Right cardiac atrium (tissue), 5 donors: Measurements from ENCODE around the gene BAG5. TPM values are rescaled to one million over a fixed set of nuclear protein-coding genes. Genes with fewer than 3 reads are reported as not detected.
"Not testable (repeated sequence)": the region's sequence is repeated elsewhere in the genome, so short reads cannot be mapped to it uniquely, and the experiment has no call there.

Source experiments
- ATAC-seq, 2 donors: fragments of 200-7000 bp; cut with Tn5 transposase; one replicate each; pipeline versions ENCODE4 v1.8.0 to v1.9.1; 2020; ENCODE audit warnings: moderate library complexity in 2 of 2, mild to moderate bottlenecking in 1 of 2
- DNase-seq, 3 donors: peaks; one replicate each; pipeline ENCODE4 v3.0.0-alpha.2; 2020
- H3K27ac ChIP-seq: one replicate; pipeline ENCODE4 v1.5.1; 2013; ENCODE audit warnings: mild to moderate bottlenecking, low read length, control low read depth, moderate library complexity
- H3K27me3 ChIP-seq: one replicate; pipeline ENCODE4 v1.6.1; 2013; ENCODE audit not compliant: control insufficient read depth, insufficient read depth
- H3K4me1 ChIP-seq: one replicate; pipeline ENCODE4 v1.6.1; 2013; ENCODE audit warnings: low read length; ENCODE audit not compliant: control insufficient read depth, insufficient read depth
- H3K4me3 ChIP-seq: one replicate; pipeline ENCODE4 v1.5.1; 2013; ENCODE audit warnings: low read length, control low read depth
- H3K9me3 ChIP-seq: one replicate; pipeline ENCODE4 v1.6.1; 2013; ENCODE audit warnings: low read length; ENCODE audit not compliant: control insufficient read depth
- WGBS: extraction: QIAGEN DNeasy Blood & Tissue Kit; methylation state at CpG from one replicate; pipeline ENCODE4 v1.1.7; 2013; 5-methylcytosine and 5-hydroxymethylcytosine counted together
- intact Hi-C, 4 donors: fragments of 100-400 bp; cut with DNase I; formaldehyde crosslinking; loops; one replicate each; pipeline versions ENCODE4 v1.11.0 to v1.14.0; 2022 to 2023
- long read RNA-seq, 4 donors: library from polyadenylated mRNA; unstranded; transcript quantifications; one replicate each; pipeline ENCODE4 v2.0.0, GENCODE V29; 2020 to 2021
- polyA plus RNA-seq: library from polyadenylated mRNA; stranded (reverse); fragments of 200-250 nt; gene quantifications from one replicate; pipeline ENCODE4 v1.2.3, GENCODE V29; 2013
- total RNA-seq, 4 donors: library from RNA; stranded (reverse); fragmentation: NEBNext Ultra II Directional; extraction: Animal tissue kit (Norgen Biotek cat#: 25700); gene quantifications; one replicate each; pipeline ENCODE4 v1.2.1, GENCODE V29; 2021
- donor health status: healthy with polysubstance abuse.
- donor health status: DM: no; HTN: yes; CAD: no.
- donor health status: DM: no; HTN: no; CAD: no.
- donor health status: DM: no; HTN: yes; CAD: no; lungs with severe emphysema.
- donor health status: DM: yes; HTN: yes; CAD: no.

The BAG5 gene, protein sequence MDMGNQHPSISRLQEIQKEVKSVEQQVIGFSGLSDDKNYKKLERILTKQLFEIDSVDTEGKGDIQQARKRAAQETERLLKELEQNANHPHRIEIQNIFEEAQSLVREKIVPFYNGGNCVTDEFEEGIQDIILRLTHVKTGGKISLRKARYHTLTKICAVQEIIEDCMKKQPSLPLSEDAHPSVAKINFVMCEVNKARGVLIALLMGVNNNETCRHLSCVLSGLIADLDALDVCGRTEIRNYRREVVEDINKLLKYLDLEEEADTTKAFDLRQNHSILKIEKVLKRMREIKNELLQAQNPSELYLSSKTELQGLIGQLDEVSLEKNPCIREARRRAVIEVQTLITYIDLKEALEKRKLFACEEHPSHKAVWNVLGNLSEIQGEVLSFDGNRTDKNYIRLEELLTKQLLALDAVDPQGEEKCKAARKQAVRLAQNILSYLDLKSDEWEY
- 10 to 100 TPM; 18.9 to 23.6 (median 19.5) TPM for total RNA-seq
- 7.7 TPM for polyA plus RNA-seq
- long read RNA-seq, donor 1, full-length matches to known transcripts: 31 of 39 reads
- long read RNA-seq, donor 1, partial matches to known transcripts: 0 of 39 reads
- long read RNA-seq, donor 1, other reads (novel, unspliced or antisense): 8 of 39 reads
- long read RNA-seq, donor 2, full-length matches to known transcripts: 11 of 12 reads
- long read RNA-seq, donor 2, partial matches to known transcripts: 0 of 12 reads
- long read RNA-seq, donor 2, other reads (novel, unspliced or antisense): 1 of 12 reads
- long read RNA-seq, donor 3, full-length matches to known transcripts: 108 of 132 reads
- long read RNA-seq, donor 3, partial matches to known transcripts: 0 of 132 reads
- long read RNA-seq, donor 3, other reads (novel, unspliced or antisense): 24 of 132 reads
- long read RNA-seq, donor 4, full-length matches to known transcripts: 15 of 18 reads
- long read RNA-seq, donor 4, partial matches to known transcripts: 0 of 18 reads
- long read RNA-seq, donor 4, other reads (novel, unspliced or antisense): 3 of 18 reads

- peak within 1 kb of the TSS; percentile 88 for H3K27ac ChIP-seq
- H3K4me1 ChIP-seq: peaks cover 9% of the 10 kb centered on the region
- DNase-seq (peak; percentile 89 to 95 (median 95)), ATAC-seq (peak; percentile 81 to 85)
- intact Hi-C loops: no loop called here
- under 1% methylated on average over 105 of the region's 109 CpGs for WGBS
- peak within 1 kb of the TSS; percentile 71 for H3K4me3 ChIP-seq
- no peaks in the 10 kb centered on the region for H3K9me3 ChIP-seq
- no peaks in the 10 kb centered on the region for H3K27me3 ChIP-seq
Observed at GRCh38 chr14:103562429-103563225, at the start of gene BAG5, which contains the start of gene COA8. Gene BAG5 (minus strand): TSS chr14:103562657. CDS start chr14:103561164, 1,493 bp downstream. Gene COA8 (plus strand): TSS chr14:103562960. CDS start chr14:103563002, 42 bp downstream.

DNA sequence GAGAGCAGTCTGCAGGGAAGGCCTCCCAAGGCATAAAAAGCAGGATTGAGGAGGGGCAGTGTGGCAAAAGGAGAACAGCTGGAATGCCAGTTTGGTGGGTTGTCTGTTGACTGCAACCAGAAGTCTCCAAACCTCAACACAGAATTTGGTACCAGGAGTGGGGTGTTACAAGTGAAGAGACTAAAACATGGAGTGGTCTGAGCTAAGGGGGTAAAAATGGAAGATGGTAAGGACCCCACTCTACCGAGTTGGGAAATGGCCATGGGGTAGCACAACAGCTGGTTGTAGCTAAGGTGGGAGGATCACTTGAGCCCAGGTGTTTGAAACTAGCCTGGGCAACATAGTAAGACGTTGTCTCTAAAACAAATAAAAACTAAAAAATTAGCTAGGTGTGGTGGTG lies 48.8 kb upstream of the BAG5 start:
- intact Hi-C loops: no loop called here
- H3K27me3 ChIP-seq: no peaks in the 10 kb centered on the region
- peaks cover 6% of the 10 kb centered on the region for H3K4me1 ChIP-seq
- no peaks in the 10 kb centered on the region for H3K9me3 ChIP-seq
- DNase-seq: no peak
- H3K4me3 ChIP-seq: no peak overlapping the region
- H3K27ac ChIP-seq: no peak overlapping the region
- no peak for ATAC-seq
- WGBS: 92% methylated on average over 2 of the region's 2 CpGs

DNA sequence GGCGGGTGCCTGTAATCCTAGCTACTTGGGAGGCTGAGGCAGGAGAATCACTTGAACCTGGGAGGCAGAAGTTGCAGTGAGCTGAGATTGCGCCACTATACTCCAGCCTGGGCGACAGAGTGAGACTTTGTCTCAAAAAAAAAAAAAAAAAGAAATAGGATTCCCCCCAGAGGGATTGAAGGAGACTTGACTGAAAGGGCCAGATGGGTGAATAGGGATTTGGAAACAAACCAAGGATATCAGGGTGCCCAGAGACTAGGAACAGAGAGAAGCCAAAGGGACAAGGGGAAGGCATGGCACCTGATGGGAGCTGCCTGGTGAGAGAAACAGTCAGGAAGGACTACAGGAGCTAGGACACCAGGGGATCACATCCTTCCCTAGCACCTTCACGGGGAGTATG lies 46.6 kb upstream of the BAG5 start:
- H3K9me3 ChIP-seq, DNase-seq, H3K27ac ChIP-seq, intact Hi-C loops, ATAC-seq, H3K4me3 ChIP-seq, H3K4me1 ChIP-seq, H3K27me3 ChIP-seq: not testable (repeated sequence)
- 94% methylated on average over 4 of the region's 4 CpGs for WGBS

DNA sequence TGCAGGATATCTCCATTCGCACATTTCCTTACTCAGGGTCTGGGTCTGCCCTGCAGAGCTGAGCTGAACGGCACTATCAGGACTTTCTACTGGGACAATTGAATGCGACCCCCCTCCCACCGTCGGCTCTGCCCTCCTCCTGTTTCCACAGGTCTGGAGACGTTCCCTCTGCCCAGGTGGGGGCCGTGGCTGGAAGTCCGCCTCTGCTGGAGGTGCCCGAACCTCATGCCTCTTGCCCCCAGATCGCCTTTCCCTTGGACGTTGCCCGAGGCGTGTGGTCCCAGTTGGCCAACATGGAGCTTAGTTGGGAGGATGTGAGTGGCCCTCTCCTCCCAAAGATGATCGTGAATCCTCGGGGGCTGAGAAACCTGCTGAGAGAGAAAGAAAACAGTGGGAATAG lies 45.4 kb upstream of the BAG5 start:
- Histone ChIP-seq H3K4me1 (peaks cover 6% of the 10 kb centered on the region), H3K27me3 (no peaks in the 10 kb centered on the region), H3K9me3 (no peaks in the 10 kb centered on the region), H3K27ac (no peak overlapping the region), H3K4me3 (no peak overlapping the region)
- 16% methylated on average over 15 of the region's 15 CpGs for WGBS
- intact Hi-C loops: no loop called here
- DNase-seq: peak in 1 of 3 donors; percentile 63
- ATAC-seq: peak in 1 of 2 donors; percentile 11

- H3K27me3 ChIP-seq: no peaks in the 10 kb centered on the region
- peaks cover 6% of the 10 kb centered on the region for H3K4me1 ChIP-seq
- no peak overlapping the region for H3K27ac ChIP-seq
- H3K9me3 ChIP-seq: no peaks in the 10 kb centered on the region
- peak; percentile 77 to 90 (median 90) for DNase-seq
- WGBS: 2% methylated on average over 25 of the region's 25 CpGs
- peak; percentile 85 to 89 for ATAC-seq
- H3K4me3 ChIP-seq: no peak overlapping the region
- intact Hi-C loops: no loop called here
Observed at GRCh38 chr14:103606963-103607668, 44.7 kb upstream of the BAG5 start.

DNA sequence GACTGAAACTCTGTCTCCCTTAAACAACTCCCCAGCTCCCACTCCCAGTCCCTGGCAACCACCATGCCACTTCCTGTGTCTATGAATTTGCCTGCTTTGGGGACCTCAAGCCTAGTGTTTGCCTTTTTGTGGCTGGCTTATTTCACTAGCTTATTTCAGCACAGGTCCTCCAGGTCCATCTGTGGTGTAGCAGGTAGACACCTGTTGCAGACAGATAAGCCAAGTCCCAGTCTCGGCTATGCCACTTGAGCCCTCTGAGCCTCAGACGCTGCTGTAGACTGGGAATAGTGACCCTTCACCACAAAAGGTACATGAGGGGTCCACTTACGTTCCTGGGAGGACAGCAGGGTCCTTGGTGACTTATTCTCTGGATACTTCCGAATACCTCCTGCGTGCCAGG lies 42.2 kb upstream of the BAG5 start:
- no peak for DNase-seq
- H3K4me1 ChIP-seq: peaks cover 6% of the 10 kb centered on the region
- no peaks in the 10 kb centered on the region for H3K9me3 ChIP-seq
- WGBS: 95% methylated on average over 5 of the region's 5 CpGs
- no peak for ATAC-seq
- H3K27ac ChIP-seq: no peak overlapping the region
- no peaks in the 10 kb centered on the region for H3K27me3 ChIP-seq
- no peak overlapping the region for H3K4me3 ChIP-seq
- intact Hi-C loops: no loop called here

DNA sequence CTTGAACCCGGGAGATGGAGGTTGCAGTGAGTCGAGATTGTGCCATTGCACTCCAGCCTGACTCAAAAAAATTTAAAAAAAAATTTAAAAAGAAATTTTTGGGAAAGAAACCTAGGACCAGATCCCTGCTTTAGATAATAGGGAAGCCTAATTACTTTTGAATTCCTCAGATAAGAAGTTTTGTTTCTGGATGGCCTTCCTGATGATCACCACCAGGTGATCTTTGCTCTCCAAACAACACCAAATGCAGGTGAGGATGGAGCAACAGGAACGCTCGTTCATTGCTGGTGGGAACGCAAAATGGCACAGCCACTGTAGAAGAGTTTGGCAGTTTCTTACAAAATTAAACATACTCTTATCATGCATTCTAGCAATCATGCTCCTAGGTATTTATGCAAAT lies 38.0 kb upstream of the BAG5 start:
- Histone ChIP-seq H3K4me1 (peaks cover 6% of the 10 kb centered on the region), H3K27me3 (no peaks in the 10 kb centered on the region), H3K4me3 (no peak overlapping the region), H3K27ac (no peak overlapping the region), H3K9me3 (no peaks in the 10 kb centered on the region)
- ATAC-seq: no peak
- intact Hi-C loops: no loop called here
- peak in 1 of 3 donors; percentile 5 for DNase-seq
- 95% methylated on average over 5 of the region's 5 CpGs for WGBS

- intact Hi-C loops: no loop called here
- Histone ChIP-seq H3K27ac (no peak overlapping the region), H3K27me3 (no peaks in the 10 kb centered on the region), H3K9me3 (no peaks in the 10 kb centered on the region), H3K4me1 (peaks cover 6% of the 10 kb centered on the region), H3K4me3 (no peak overlapping the region)
- DNase-seq (peak in 2 of 3 donors; percentile 30 to 38), ATAC-seq (peak; percentile 50 to 60)
- WGBS: 90% methylated on average over 10 of the region's 10 CpGs
Observed at GRCh38 chr14:103597623-103598377, 35.3 kb upstream of the BAG5 start.

- H3K4me3 ChIP-seq: no peak overlapping the region
Observed at GRCh38 chr14:103594265-103594664, 31.8 kb upstream of the BAG5 start.

More at GRCh38 chr14:103594265-103594664, 31.8 kb upstream of the BAG5 start:
- intact Hi-C loops: no loop called here
- 45% methylated on average over 11 of the region's 11 CpGs for WGBS
- DNase-seq (peak in 2 of 3 donors; percentile 50 to 63), ATAC-seq (peak; percentile 68 to 80)
- Histone ChIP-seq H3K9me3 (no peaks in the 10 kb centered on the region), H3K4me1 (peaks cover 6% of the 10 kb centered on the region), H3K27ac (peak overlapping the region; percentile 62), H3K27me3 (no peaks in the 10 kb centered on the region)
